Middle frontal gyrus (tissue), 1 donor: ENCODE data around the gene NACC1.

Experiments used
- DNase-seq: peaks from one replicate; pipeline ENCODE4 v3.0.0-alpha.2; 2015; ENCODE audit warnings: low spot score; ENCODE audit errors: extremely low spot score

The NACC1 gene

DNA sequence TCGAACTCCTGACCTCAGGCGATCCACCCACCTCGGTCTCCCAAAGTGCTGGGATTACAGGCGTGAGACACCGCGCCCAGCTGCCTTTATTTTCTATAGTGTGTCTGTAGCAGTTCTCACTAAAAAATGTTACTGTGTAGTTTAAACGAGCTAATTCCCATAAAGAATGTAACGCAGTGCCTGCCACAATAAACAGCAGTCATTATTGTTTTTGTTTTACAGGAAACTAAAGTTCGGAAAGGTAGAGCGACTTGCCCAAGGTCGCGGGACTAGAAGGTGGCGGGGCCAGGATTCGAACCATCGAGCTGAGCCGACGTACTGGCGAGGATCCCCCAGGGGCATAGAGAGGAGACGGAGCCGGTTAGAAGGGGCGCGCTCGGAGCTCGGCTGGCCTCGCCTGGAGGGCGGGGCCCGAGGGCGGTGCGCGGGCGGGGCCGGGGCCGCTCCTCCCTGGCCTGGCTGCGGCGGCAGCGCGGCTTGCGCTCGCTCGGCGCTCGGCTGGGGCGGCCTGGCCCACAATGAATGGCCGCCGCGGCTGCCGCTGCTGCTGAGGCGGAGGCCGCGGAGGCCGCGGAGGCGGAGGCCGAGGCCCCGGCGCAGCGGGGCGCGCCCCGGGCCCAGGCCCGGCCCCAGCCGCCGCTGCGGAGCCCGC is at the start of gene NACC1:
TSS of gene NACC1 (plus strand) at position 493 of the 652 bp plus-strand sequence. CDS start 16,944 bp downstream, outside the sequence.
- peak; percentile 86 for DNase-seq

DNA sequence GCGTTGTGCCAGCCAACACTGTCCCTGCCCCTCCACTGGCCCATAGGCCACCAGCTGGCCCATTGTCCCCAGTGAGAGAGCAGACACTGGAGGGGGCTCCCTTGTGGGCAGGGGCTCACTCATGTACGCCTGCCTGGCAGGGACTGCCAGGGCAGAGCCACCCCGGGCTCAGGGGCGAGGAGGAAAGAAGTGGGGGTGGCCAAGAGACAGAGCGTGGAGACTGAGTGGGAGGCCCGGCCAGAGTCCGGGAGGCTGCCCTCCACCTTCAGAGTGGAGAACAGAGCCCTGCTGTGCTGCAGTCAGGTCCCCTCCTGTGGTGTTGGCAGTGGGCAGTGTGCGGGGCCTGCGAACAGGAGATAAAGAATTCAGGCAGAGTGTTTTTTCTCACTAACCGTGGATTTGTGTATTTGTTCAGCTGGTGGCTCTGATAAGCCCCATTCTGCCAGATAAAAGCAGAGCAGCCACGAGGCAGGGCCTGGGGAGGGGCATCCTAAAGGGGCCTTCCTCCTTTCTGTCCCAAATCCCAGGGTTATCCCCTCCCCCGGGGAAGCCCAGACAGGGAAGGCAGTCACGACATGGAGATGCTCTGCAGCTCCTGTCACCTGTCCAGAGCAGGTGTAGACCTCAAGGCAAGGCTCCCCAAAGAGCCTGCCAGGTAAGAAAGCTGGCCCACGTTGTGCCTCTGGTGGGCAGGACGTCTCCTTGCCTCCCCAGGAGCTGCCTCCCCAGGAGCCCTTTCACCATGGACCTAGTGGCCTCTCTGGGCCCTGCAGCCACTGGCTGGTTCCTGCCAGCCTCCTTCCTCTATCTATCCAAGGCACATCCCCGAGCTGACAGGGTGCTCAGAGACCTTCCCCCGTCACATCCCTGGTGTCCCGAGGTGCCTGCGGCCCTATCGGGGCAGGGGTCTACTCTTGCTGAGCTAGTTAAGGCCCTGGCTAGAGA is 48.4 kb upstream of the NACC1 start:
- no peak for DNase-seq

DNA sequence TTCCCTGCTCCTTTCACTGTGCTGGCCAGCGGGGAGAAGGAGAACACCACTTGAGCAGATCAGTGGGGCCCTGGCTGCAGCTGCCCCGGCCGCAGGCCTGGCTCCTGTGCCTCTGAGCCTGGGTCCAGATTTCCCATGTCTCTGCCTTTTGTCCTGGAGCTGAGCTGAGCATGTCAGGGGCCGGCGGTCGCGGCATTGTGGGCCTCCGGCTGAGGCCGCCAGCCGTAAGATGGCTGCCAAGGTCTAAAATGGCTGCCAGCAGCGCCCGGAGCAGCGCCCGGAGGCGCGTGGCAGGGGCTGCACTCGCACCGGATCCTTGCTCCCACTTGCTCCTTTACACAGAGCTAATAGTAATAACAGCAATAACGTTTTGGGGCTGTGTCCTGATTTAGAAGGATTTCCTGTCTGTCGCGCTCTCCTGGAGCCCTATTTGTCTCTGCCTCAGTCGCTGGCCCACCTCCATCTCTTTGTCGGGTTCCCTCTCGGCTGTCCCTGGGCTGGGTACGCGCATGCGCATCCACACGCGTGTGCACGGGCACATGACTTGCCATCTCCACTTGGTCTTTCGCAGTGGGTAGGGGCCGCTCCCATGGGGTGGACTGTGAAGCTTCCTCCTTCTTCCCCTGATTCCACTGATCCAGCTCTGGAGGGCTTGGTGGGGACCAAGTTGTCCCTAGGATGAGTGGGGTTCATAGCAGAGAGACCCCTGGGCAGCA is 47.5 kb upstream of the NACC1 start:
- no peak for DNase-seq

DNA sequence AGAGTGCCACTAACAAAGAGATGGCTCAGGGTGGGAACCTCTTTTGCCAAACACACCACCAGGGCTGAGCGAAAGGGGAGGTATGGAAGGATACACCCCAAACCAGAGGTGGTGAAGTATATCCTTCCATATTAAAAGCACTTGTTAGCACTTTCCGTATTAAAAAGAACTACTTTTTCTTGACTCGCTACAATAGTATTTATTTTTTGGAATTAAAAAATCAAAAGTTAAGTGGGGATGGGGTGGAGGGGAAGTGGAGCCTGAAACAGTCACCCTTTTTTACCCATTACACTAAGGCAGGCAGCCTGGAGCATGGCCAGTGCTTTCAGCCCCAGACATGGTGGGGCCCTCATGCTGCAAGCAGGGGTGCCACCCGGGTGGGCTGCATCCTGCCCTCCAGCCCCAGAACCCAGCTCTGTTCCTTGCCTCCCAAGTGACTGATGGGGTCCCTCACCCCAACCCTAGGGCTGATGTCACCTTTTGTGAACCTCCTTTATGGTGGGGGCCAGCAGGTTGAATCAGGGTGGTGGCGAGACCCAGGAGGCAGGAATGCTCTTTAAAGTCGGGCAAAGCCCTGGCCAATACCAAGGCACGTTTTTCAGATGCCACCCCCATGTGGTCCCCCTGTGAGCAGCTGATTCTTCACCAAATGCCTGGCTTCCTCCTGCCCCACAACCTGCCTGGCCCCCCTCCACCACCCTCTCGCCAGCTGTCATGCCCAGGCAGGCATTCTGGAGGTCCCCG is 46.4 kb upstream of the NACC1 start:
- no peak for DNase-seq

DNA sequence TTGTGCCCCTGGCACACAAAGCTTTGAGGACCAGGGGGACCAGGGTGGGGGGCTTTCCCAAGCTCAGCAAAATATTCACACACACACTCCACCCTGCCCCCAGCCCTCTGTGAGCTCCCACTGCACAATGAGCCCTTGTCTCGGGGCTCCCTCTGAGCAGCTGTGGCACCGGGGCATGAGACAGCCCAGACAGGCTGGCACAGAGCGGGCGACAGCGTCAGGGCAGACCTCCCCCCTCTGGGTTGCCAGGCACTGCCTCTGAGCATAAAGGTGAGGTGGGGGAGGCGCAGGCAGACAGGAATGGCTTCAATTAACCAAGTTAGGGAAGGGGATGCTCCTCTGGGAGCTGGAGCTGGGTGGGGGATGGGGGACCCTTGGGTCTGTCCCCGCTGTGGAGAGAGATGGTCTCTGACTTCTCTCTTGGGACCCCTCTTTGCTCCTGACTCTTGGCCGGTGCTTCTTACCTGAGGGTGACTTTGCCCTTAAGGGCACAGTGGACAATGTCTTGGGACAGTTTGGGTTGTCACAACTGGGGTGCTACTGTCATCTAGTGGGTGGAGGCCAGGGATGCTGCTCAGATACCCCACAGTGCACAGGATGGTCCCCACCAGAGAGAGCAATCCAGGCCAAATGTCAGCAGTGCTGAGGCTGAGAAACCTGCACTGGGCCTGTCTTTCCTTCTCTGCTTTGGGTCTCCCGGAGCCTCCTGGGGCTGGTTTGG is 45.7 kb upstream of the NACC1 start:
- DNase-seq = peak; percentile 84

DNA sequence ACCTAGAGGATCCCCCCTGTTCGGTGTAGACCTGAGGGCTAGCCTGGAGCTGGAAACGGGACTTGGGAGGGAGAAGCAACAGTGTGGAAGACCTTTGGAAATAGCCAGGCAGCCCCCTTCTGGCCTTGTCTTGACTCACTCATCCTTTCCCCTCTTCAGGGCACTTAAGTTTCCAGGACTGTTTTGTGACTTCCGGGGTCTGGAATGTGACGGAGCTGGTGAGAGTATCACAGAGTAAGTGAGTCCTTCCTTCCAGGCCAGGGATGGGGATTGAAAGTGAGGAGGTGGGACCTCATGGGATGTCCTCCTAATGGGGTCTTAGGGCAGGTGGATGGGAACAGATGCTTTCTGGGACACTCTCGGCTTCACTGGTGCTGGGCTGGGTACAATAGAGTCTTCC is 44.8 kb upstream of the NACC1 start:
- no peak for DNase-seq

DNA sequence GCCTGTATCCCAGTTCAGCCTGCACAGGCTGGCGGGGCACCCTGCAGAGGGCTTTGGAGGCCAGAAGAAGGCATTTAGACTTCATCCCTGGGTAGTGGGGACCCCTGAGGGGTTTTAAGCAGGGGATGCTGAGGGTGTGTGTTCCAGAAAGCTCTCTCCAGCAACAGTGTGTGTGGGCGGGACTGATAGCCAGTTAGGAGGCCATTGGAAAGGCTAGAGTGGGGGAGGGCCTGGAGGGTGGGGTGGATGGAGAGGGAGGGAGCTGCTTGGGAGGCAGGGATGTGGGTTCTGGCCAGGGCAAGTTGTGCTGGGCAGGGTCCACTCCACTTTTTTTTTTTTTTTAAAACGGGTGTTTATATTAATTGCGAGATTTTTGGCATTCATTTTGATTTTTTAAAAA is 43.7 kb upstream of the NACC1 start:
- DNase-seq = no peak

DNA sequence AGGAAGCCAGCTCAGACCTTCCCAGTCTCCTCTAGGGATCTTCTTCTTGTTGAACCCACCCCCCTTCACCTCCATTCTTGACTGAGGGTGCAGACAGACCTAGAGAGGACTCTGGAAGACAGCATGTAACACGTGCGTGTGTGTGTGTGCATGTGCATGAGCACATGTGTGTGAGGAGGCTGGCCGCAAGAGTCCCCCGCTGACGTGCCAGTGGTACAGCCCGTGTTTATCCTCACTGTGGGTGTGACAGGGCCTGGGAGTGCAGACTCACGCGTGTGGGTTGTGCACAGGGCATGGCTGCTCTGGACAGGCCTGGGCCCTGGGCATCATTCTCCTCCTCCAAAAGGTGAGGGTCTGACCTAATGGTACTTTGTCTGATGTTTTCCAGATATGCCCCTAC is 41.7 kb upstream of the NACC1 start:
- no peak for DNase-seq

DNA sequence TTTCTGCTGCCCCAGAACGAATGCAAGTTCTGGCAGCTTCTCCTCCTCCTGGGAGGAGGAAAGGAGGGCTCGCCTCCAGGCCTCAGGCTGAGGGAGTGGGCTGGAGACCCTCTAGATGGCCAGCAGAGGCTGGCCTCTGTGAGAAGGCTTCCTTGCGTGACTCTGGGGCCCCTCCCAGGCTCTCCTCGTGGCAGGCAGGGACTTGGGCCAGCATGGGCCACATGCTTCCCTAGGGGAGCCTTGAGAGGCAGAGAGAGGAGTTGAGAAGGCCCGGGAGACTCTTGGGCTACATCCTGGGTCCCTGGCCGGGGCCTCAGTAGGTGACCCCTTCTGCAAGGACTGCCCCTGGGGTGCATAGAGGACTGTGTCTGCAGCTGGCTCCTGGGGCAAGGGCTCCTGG is 41.3 kb upstream of the NACC1 start:
- no peak for DNase-seq

DNA sequence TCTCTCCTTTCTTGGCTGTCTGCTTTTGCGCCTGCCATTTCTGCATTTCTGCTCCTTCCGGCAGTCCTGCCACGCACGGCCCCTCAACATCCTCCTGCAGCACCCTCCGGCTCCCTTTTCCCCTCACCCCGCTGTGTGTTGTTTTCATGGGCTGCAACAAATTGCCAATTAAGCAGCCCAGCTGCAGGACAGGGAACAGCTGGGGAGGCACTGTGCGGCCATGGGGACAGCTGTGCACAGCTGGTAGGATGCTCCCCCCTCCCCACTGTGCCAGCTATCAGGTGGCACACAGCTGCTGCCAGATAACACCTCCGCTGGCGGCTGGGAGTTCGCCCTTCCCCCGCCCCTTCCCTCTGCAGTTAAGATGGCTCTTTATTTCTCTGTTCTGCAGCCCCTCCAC is 40.8 kb upstream of the NACC1 start:
- no peak for DNase-seq

DNA sequence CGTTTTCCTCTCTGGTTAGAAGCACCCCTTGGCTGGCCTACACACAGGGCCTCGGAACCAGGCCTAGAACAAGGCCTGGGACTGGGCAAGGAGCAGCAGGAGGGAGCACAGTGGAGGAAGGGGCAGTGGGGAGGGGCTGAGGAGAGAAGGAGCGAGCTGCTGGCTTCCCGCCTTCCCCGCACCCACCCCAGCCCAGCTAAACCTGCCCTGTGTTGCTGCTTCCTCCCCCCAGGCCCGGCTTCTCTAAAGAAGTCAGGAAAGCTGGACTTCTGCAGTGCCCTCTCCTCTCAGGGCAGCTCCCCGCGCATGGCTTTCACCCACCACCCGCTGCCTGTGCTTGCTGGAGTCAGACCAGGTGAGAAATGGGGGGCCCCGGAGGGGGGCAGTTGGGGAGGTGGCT is 39.7 kb upstream of the NACC1 start:
- no peak for DNase-seq

DNA sequence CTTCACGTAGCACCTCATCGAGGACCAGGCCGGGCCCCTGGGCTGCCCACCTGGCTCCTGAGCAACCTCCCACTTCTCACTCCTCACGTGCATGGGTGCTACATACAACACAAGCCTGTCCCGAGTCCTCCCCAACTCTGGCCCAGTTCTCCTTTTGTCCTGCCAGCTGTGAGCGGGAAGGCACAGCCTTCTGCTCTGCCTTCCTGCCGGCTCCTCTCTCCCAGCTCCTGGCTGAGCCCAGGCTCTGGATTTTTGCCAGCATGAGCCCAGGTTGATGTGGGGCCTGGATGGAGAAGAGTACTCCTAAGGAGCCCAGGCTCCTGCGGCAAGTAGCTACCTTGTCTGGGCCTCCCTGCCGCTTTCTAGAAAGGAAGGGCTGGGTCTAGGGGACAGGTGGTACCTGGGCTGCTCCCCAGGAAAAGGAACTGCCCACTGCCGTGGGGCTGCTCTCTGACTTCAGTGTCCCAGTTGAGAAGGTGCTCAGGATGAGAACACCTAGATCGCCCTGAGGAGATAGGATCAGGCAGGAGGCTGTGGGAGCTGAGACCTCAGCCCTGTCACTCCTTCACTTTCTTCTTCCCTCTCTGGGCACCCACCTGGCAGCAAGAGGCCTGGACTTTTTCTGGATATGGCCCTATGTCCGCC is 39.0 kb upstream of the NACC1 start:
- no peak for DNase-seq

DNA sequence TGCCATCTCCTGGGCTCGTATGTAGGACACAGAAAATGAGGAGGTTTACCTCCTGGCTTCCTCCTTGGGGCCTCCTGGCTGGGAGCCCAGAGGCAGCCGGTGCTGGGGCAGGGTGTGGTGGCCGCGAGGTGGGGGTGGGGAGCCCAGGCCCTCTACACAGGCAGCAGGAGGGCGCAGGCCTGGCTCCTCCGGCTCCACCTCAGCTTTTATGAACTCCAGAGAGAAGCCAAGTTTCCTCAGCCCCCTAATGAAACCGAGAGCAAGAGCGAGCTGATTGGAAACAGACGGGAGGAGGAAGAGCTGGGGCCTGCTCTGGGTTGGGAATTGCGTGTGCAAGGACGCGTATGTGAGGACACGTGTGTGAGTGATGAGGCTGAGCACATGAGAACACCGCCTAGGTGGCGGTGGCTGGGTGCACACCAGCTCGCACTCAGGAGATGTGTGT is 38.5 kb upstream of the NACC1 start:
- no peak for DNase-seq

DNA sequence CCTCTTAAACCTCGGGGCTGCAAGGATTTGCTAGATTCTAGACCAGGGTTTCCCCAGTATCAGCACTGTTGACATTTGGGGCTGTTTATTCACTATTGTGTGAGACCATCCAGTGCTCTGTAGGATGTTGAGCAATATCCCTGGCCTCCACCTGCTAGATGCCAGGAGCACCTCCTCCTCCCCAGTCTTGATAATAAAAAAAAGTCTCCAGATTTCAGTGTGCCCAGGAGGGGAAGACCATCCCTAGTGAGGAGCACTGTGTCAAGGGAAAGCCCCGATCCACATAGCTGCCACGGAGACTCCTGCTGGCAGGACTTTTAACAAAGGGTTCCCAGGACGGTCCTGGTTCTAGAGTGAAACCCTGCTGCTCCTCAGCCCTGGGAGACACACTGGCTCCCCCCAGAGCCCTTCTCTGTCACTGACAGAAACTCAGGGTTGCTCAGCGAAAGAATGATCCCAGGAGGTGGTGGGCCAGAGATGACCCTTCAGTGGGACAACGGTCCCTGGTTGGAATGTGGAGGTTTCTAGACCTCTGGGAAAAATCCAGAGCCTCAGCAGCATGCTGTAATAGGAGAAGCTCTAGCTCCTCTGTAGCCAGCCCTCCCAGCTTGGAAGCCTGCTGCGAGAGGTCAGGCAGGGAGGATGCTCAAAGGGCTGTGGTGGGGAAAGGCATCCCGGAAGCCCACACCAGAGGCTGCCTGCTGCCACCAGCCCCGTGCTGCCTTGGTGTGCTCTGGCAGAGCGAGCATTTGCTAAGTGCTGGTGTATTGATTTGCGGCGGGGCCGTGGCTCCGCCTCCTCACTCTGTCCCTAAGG is 35.7 kb upstream of the NACC1 start:
- DNase-seq = no peak

DNA sequence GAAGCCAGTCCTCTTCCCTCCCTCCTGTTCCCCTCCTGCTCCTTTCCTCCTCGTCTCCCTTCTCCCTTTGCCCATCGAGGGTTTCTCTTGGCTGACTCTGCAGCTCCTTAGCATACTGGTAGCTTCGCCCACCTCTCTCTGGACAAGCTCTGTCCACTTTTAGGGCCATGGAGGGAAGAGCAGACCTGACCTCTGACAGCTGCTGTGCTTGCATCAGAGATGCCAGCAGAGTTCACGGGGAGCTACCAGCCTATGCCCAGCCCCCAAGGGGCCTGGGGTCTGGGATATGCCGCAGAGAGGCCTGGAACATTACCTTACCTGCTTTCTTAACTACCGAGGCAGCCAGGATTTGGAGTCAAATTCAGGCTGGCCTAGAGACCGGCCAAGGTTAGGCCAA is 35.1 kb upstream of the NACC1 start:
- DNase-seq = no peak

DNA sequence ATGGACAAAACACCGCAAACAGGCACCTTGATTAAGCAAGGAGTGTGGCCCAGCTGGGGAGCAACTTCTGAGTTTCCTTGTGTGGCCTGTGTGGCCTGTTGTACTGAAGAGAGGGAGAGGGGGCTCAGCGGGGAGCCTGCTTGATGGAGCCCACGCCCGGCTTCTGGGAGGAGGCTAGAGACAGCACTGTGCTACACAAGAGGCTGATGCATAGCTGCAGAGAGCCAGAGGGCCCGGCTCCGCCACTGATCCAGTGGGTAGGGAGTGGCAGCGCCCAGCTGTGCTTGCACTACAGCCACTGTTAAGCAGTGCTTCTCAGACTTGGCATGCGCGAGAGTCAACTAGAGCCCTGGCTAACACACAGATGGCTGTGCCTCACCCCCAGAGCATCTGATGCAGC is 34.4 kb upstream of the NACC1 start:
- DNase-seq = no peak

DNA sequence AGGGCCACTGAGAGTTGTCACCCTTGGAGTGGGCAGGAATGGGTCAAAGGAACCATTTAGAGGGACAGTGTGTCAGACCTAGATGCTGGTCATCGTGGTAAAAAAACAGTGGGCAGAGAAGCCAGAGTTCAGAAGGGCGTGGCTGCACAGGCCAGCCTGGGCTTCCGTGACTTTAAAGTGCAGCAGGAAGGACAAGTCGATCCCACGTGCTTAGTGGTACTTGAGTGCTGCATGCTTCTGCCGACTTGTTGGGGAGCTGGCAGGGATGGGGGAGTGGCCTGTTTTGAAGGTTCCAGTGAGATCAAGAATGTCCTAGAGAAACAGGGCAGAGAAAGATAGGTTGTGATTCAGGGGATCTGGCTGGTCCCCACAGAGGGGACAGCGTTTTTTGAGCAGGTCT is 32.4 kb upstream of the NACC1 start:
- DNase-seq = no peak

DNA sequence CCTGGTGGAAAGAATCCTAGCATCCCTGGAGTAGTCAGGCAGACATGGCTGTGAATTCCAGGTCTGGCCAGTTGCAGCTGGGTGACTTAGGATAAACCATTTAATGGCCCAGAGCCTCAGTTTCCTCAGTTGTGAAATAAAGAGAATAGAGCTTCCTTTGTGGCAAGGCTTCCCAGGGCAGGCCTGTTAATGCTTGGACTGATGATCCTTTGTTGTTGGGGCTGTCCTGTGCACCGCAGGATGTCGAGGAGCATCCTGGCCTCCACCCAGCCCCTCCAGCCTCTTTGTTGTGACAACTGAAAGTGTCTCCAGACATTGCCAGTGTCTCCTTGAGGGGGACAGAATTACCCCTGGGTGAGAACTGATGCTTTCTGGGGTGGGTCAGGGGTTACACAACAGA is 31.7 kb upstream of the NACC1 start:
- DNase-seq = no peak

DNA sequence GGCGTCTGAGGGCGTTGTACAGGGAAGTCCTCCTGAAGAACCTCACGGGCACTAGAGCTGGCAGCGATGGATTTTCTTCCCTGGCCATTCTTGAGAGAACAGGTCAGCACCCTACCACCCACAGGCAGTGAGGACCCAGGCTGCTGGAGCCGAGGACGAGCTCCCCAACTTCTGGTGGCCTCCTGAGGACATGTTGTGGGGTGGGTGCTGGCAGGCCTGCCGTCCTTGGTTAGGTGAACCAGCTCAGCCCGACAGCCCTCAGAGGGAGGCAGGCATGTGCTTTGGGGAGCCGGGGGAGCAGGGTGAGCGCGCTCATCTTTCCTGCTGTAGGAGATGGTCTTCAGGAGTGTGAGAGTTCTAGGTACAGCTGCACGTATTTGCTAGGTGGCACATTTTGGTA is 30.8 kb upstream of the NACC1 start:
- no peak for DNase-seq
